IMR-90 (cell line): ENCODE results near the gene ZCCHC14. TPM values are rescaled to one million over a fixed set of nuclear protein-coding genes. Genes with fewer than 3 reads are reported as not detected.
A peak's percentile ranks its signal among the peaks of the same experiment; 100 is the strongest.

Experiments
- ATAC-seq: fragments of 200-7000 bp; cut with Tn5 transposase; 2 replicates; pipeline ENCODE4 v1.9.1; 2020; ENCODE audit warnings: low read depth, mild to moderate bottlenecking, moderate library complexity
- BruUV-seq: library from RNA; stranded (reverse); fragments of 400-500 nt; replicated peaks from 2 replicates; lab custom pipeline; 2021; lab: Mats Ljungman, UMichigan
- CTCF ChIA-PET: fragments of 300-600 bp; formaldehyde crosslinking; extraction: SDS; loops from one replicate; lab custom pipeline; 2021; ENCODE audit warnings: antibody characterized with exemption; lab: Yijun Ruan, JAX
- POLR2A ChIA-PET: fragments of 300-600 bp; sonication (Branson Sonifier 250); formaldehyde crosslinking; loops from one replicate; lab custom pipeline; 2022; ENCODE audit warnings: antibody characterized with exemption; ENCODE audit not compliant: unreplicated experiment; lab: Charles Lee
- DNase-seq: peaks from one replicate; pipeline ENCODE4 v3.0.0; 2013
- H2AFZ ChIP-seq: replicated peaks from 2 replicates; pipeline ENCODE3; 2013; ENCODE audit warnings: low read length, mild to moderate bottlenecking; ENCODE audit not compliant: poor library complexity
- H2AK5ac ChIP-seq: 2 replicates; pipeline ENCODE4 v1.6.1; 2013; ENCODE audit warnings: low read depth, low read length, inconsistent platforms
- H2AK9ac ChIP-seq: replicated peaks from 2 replicates; pipeline ENCODE3; 2013; ENCODE audit warnings: mild to moderate bottlenecking, low read depth, low read length, moderate library complexity; ENCODE audit not compliant: poor library complexity
- H2BK120ac ChIP-seq: 2 replicates; pipeline ENCODE4 v1.6.1; 2013; ENCODE audit warnings: low read depth, low read length, inconsistent platforms
- H2BK15ac ChIP-seq: 3 replicates; pipeline ENCODE4 v1.6.1; 2013; ENCODE audit warnings: low read depth, low read length, inconsistent platforms
- H2BK20ac ChIP-seq: 2 replicates; pipeline ENCODE4 v1.6.1; 2013; ENCODE audit warnings: low read depth, mild to moderate bottlenecking, inconsistent platforms, low read length, moderate library complexity
- H2BK5ac ChIP-seq: 2 replicates; pipeline ENCODE4 v1.6.1; 2013; ENCODE audit warnings: mild to moderate bottlenecking, low read depth, low read length, inconsistent platforms; ENCODE audit not compliant: poor library complexity, severe bottlenecking
- H3K14ac ChIP-seq: replicated peaks from 2 replicates; pipeline ENCODE4 v1.6.1; 2013; ENCODE audit warnings: low read depth, low read length, inconsistent platforms
- H3K18ac ChIP-seq: 2 replicates; pipeline ENCODE4 v1.6.1; 2013; ENCODE audit warnings: low read depth, low read length, control low read depth
- H3K23ac ChIP-seq: 2 replicates; pipeline ENCODE4 v1.6.1; 2013; ENCODE audit warnings: low read depth, low read length, inconsistent platforms
- H3K27ac ChIP-seq: 2 replicates; pipeline ENCODE4 v1.5.1; 2013; ENCODE audit warnings: mild to moderate bottlenecking, control low read depth, low read length; ENCODE audit not compliant: insufficient read depth
- H3K27me3 ChIP-seq: 2 replicates; pipeline ENCODE4 v1.6.1; 2013; ENCODE audit warnings: low read length; ENCODE audit not compliant: control insufficient read depth, insufficient read depth
- H3K36me3 ChIP-seq: 2 replicates; pipeline ENCODE4 v1.6.1; 2013; ENCODE audit warnings: low read length, mixed read lengths; ENCODE audit not compliant: control insufficient read depth, insufficient read depth
- H3K4ac ChIP-seq: 2 replicates; pipeline ENCODE4 v1.6.1; 2013; ENCODE audit warnings: low read depth, low read length, inconsistent platforms
- H3K4me1 ChIP-seq: 2 replicates; pipeline ENCODE4 v1.6.1; 2013; ENCODE audit warnings: low read length, mixed read lengths; ENCODE audit not compliant: control insufficient read depth, insufficient read depth
- H3K4me2 ChIP-seq: 2 replicates; pipeline ENCODE4 v1.6.1; 2013; ENCODE audit warnings: low read depth, mild to moderate bottlenecking, control low read depth, low read length, moderate library complexity
- H3K4me3 ChIP-seq: 2 replicates; pipeline ENCODE4 v1.5.1; 2013; ENCODE audit warnings: low read depth, mild to moderate bottlenecking, control low read depth, low read length, moderate library complexity; ENCODE audit not compliant: insufficient read depth
- H3K56ac ChIP-seq: 2 replicates; pipeline ENCODE4 v1.6.1; 2013; ENCODE audit warnings: low read length, inconsistent platforms; ENCODE audit not compliant: insufficient read depth; ENCODE audit errors: extremely low read depth
- H3K79me1 ChIP-seq, 2 experiments: 2 replicates each; pipeline ENCODE4 v1.6.1; 2013; ENCODE audit warnings: low read length in 2 of 2, inconsistent platforms in 1 of 2, low read depth in 1 of 2
- H3K9ac ChIP-seq: 2 replicates; pipeline ENCODE4 v1.6.1; 2013; ENCODE audit warnings: low read depth, low read length, control low read depth
- H3K9me1 ChIP-seq: 2 replicates; pipeline ENCODE4 v1.6.1; 2013; ENCODE audit warnings: low read length, inconsistent platforms; ENCODE audit not compliant: insufficient read depth
- H3K9me3 ChIP-seq: 2 replicates; pipeline ENCODE4 v1.6.1; 2013; ENCODE audit warnings: low read length; ENCODE audit not compliant: control insufficient read depth, insufficient read depth
- H4K20me1 ChIP-seq: 2 replicates; pipeline ENCODE4 v1.6.1; 2013; ENCODE audit warnings: low read length, inconsistent platforms; ENCODE audit not compliant: insufficient read depth
- H4K5ac ChIP-seq: 2 replicates; pipeline ENCODE4 v1.6.1; 2013; ENCODE audit warnings: mild to moderate bottlenecking, low read depth, low read length, control low read depth
- H4K8ac ChIP-seq, 2 experiments: 2 replicates each; pipeline ENCODE4 v1.6.1; 2013; ENCODE audit warnings: low read depth in 2 of 2, low read length in 2 of 2, control low read depth in 1 of 2, inconsistent platforms in 1 of 2
- H4K91ac ChIP-seq: 2 replicates; pipeline ENCODE4 v1.6.1; 2013; ENCODE audit warnings: low read depth, low read length, inconsistent platforms; ENCODE audit not compliant: insufficient read depth
- BHLHE40 ChIP-seq: fragments of 150-350 bp; IDR thresholded peaks from 2 replicates; pipeline ENCODE4 v1.6.1; 2016; ENCODE audit warnings: mild to moderate bottlenecking, low read depth, low read length
- CHD1 ChIP-seq: IDR thresholded peaks from 2 replicates; pipeline ENCODE4 v1.6.1; 2012; ENCODE audit warnings: low read depth, low read length, improper control_type of control experiment
- CTCF ChIP-seq: conservative IDR thresholded peaks from 2 replicates; pipeline ENCODE4 v1.5.1; 2012; ENCODE audit warnings: mild to moderate bottlenecking, low read depth, low read length, improper control_type of control experiment
- ELK1 ChIP-seq: fragments of 150-350 bp; IDR thresholded peaks from 2 replicates; pipeline ENCODE4 v1.6.1; 2016; ENCODE audit warnings: low read depth, mild to moderate bottlenecking, low read length, moderate library complexity, borderline replicate concordance
- FOS ChIP-seq: fragments of 150-350 bp; IDR thresholded peaks from 2 replicates; pipeline ENCODE4 v1.6.1; 2016; ENCODE audit warnings: low read depth, low read length
- NFE2L2 ChIP-seq: fragments of 150-350 bp; IDR thresholded peaks from 2 replicates; pipeline ENCODE4 v1.6.1; 2016; ENCODE audit warnings: low read depth, mild to moderate bottlenecking, low read length
- POLR2A ChIP-seq: IDR thresholded peaks from 2 replicates; pipeline ENCODE4 v1.6.1; 2012; ENCODE audit warnings: mild to moderate bottlenecking, low read depth, low read length
- RAD21 ChIP-seq: IDR thresholded peaks from 2 replicates; pipeline ENCODE4 v1.6.1; 2012; ENCODE audit warnings: low read length, improper control_type of control experiment
- RCOR1 ChIP-seq: IDR thresholded peaks from 2 replicates; pipeline ENCODE4 v1.6.1; 2012; ENCODE audit warnings: mild to moderate bottlenecking, low read length, improper control_type of control experiment; ENCODE audit not compliant: insufficient replicate concordance
- SMC3 ChIP-seq: fragments of 150-350 bp; IDR thresholded peaks from 2 replicates; pipeline ENCODE4 v1.6.1; 2016; ENCODE audit warnings: low read depth, mild to moderate bottlenecking, antibody characterized with exemption, low read length, moderate library complexity
- WGBS, 2 experiments: methylation state at CpG; one replicate each; pipeline versions ENCODE4 v1.1.5 to v1.1.7; 2013; ENCODE audit warnings: missing lambda C conversion rate in 2 of 2; ENCODE audit not compliant: insufficient read length in 1 of 2; ENCODE audit errors: extremely low coverage in 2 of 2; 5-methylcytosine and 5-hydroxymethylcytosine counted together
- dilution Hi-C: fragments of 300-500 bp; cut with HindIII; formaldehyde crosslinking; loops from one replicate; pipeline ENCODE4 v1.14.3; 2018; ENCODE audit warnings: low sequenced_read_pairs; ENCODE audit not compliant: unreplicated experiment
- in situ Hi-C: fragments of 300-500 bp; cut with MboI; formaldehyde crosslinking; loops from 3 replicates; pipeline ENCODE4 v1.14.3; 2019; ENCODE audit warnings: low sequenced_read_pairs, inconsistent platforms, mixed read lengths
- intact Hi-C: fragments of 100-400 bp; cut with micrococcal nuclease; formaldehyde crosslinking; loops from 2 replicates; pipeline ENCODE4 v1.10.0; 2022
- polyA plus RNA-seq, 3 experiments: library from polyadenylated mRNA; depleted of rRNA; stranded (reverse); fragments of >200 nt; gene quantifications; 2 replicates each; pipeline ENCODE4 v1.2.3, GENCODE V29; 2012; ENCODE audit warnings: low replicate concordance in 1 of 3
- total RNA-seq: library from RNA; depleted of rRNA; stranded (reverse); fragments of >200 nt; gene quantifications from 2 replicates; pipeline ENCODE4 v1.2.3, GENCODE V29; 2012

ZCCHC14 gene
- total and polyA plus RNA-seq, 2 of the 4 experiments (the other 2 are of a cell fraction), result 2.5 to 5.3 TPM

GRCh38 chr16:87461466-87461991 lies 31.3 kb downstream of the ZCCHC14 start:
- H2AFZ ChIP-seq, result peak overlapping the region; percentile 40
- POLR2A ChIA-PET, result no interaction called here

More at GRCh38 chr16:87461466-87461991, 31.3 kb downstream of the ZCCHC14 start:
- in situ Hi-C loops, result no loop called here
- H3K36me3 ChIP-seq, result peaks cover 14% of the 10 kb centered on the region; the same call in 1 of the 2 replicates
- no peak overlapping the region for H2BK15ac ChIP-seq
- no peak overlapping the region for H2BK120ac ChIP-seq
- TF ChIP-seq SMC3 (no peak), BHLHE40 (no peak), CHD1 (no peak), FOS (no peak), ELK1 (no peak), CTCF (no peak), POLR2A (no peak), RCOR1 (no peak), RAD21 (no peak), NFE2L2 (no peak)
- H3K4me2 ChIP-seq, result no peak overlapping the region
- no peak overlapping the region for H3K14ac ChIP-seq
- H3K27ac ChIP-seq, result no peak overlapping the region
- H3K9ac ChIP-seq, result no peak overlapping the region
- no peak overlapping the region for H2BK20ac ChIP-seq
- peaks cover 33% of the 10 kb centered on the region for H3K4me1 ChIP-seq
- H3K4ac ChIP-seq, result peak overlapping the region; percentile 47; the same call in 1 of the 2 replicates
- no peak overlapping the region for H4K8ac ChIP-seq
- H3K56ac ChIP-seq, result no peak overlapping the region
- H4K5ac ChIP-seq, result no peak overlapping the region
- peaks cover 31 to 68% of the 10 kb centered on the region in 2 experiments for H3K79me1 ChIP-seq
- intact Hi-C loops, result no loop called here
- H3K9me3 ChIP-seq, result no peaks in the 10 kb centered on the region
- H2BK5ac ChIP-seq, result no peak overlapping the region
- H3K4me3 ChIP-seq, result no peak overlapping the region
- H4K20me1 ChIP-seq, result peaks cover 43% of the 10 kb centered on the region
- peak overlapping the region; percentile 70; the same call in 1 of the 2 replicates for H2AK5ac ChIP-seq
- ATAC-seq (no peak), DNase-seq (no peak)
- H2AK9ac ChIP-seq, result no peak overlapping the region
- no peak overlapping the region for H3K23ac ChIP-seq
- H4K91ac ChIP-seq, result no peak overlapping the region
- no peak overlapping the region for H3K18ac ChIP-seq
- dilution Hi-C loops, result no loop called here
- H3K9me1 ChIP-seq, result peaks cover 30% of the 10 kb centered on the region
- CTCF ChIA-PET, result no interaction called here
- no CpG with 5 or more reads among the region's 11 CpGs for WGBS, 2 experiments
- H3K27me3 ChIP-seq, result no peaks in the 10 kb centered on the region
- BruUV-seq, result no TSS peak
